HG03064 (cell line): Measurements from ENCODE around the gene FMN1.
"Not testable (repeated sequence)": the region's sequence is repeated elsewhere in the genome, so short reads cannot be mapped to it uniquely, and the experiment has no call there.

ENCODE experiments used
- ATAC-seq: cut with Tn5 transposase; IDR thresholded peaks from one replicate; pipeline ENCODE4 v1.9.1; 2021; ENCODE audit warnings: low read depth; ENCODE audit not compliant: unreplicated experiment

FMN1 gene

GRCh38 chr15:32983679-32984078 lies 210.8 kb downstream of the FMN1 start:
- no peak for ATAC-seq

- ATAC-seq: no peak
These were observed 212.5 kb downstream of the FMN1 start for GRCh38 chr15:32982001-32982400.

- no peak for ATAC-seq
These were observed 213.0 kb downstream of the FMN1 start for GRCh38 chr15:32981536-32981935.

GRCh38 chr15:32979710-32980109 lies 214.8 kb downstream of the FMN1 start:
- no peak for ATAC-seq

- ATAC-seq: no peak
These were observed 217.0 kb downstream of the FMN1 start for GRCh38 chr15:32977506-32977905.

GRCh38 chr15:32974691-32975090 lies 219.8 kb downstream of the FMN1 start:
- ATAC-seq: no peak

- ATAC-seq: no peak
These were observed 221.8 kb downstream of the FMN1 start for GRCh38 chr15:32972686-32973085.

GRCh38 chr15:32970847-32971246 lies 223.7 kb downstream of the FMN1 start:
- no peak for ATAC-seq

GRCh38 chr15:32967521-32967920 lies 227.0 kb downstream of the FMN1 start:
- no peak for ATAC-seq

GRCh38 chr15:32966512-32966911 lies 228.0 kb downstream of the FMN1 start:
- no peak for ATAC-seq

- no peak for ATAC-seq
These were observed 228.6 kb downstream of the FMN1 start for GRCh38 chr15:32965897-32966296.

- no peak for ATAC-seq
These were observed 235.4 kb downstream of the FMN1 start for GRCh38 chr15:32959077-32959476.

GRCh38 chr15:32957219-32957618 lies 237.3 kb downstream of the FMN1 start:
- ATAC-seq: no peak

- ATAC-seq: no peak
These were observed 237.8 kb downstream of the FMN1 start for GRCh38 chr15:32956711-32957110.

- ATAC-seq: no peak
These were observed 238.5 kb downstream of the FMN1 start for GRCh38 chr15:32956006-32956405.

GRCh38 chr15:32953533-32953910 lies 241.0 kb downstream of the FMN1 start:
- no peak for ATAC-seq

GRCh38 chr15:32952901-32953532 lies 241.5 kb downstream of the FMN1 start:
- no peak for ATAC-seq

GRCh38 chr15:32951736-32952464 lies 242.6 kb downstream of the FMN1 start:
- ATAC-seq: no peak

- ATAC-seq: not testable (repeated sequence)
These were observed 244.5 kb downstream of the FMN1 start for GRCh38 chr15:32950051-32950450.

GRCh38 chr15:32946210-32946609 lies 248.3 kb downstream of the FMN1 start:
- ATAC-seq: no peak

GRCh38 chr15:32944431-32944830 lies 250.1 kb downstream of the FMN1 start:
- ATAC-seq: no peak

GRCh38 chr15:32943711-32944110 lies 250.8 kb downstream of the FMN1 start:
- no peak for ATAC-seq
